GM18868 (cell line): ENCODE data around the gene LINC01488.

Source experiments
- ATAC-seq: cut with Tn5 transposase; IDR thresholded peaks from one replicate; pipeline ENCODE4 v1.9.1; 2021; ENCODE audit warnings: mild to moderate bottlenecking, moderate library complexity; ENCODE audit not compliant: unreplicated experiment

LINC01488 gene

GRCh38 chr11:69490516-69490915 lies 9.1 kb downstream of the LINC01488 start:
- no peak for ATAC-seq

GRCh38 chr11:69491071-69492031 lies 9.9 kb downstream of the LINC01488 start:
- no peak for ATAC-seq

- no peak for ATAC-seq
These were observed 10.9 kb downstream of the LINC01488 start for GRCh38 chr11:69492201-69492991.

GRCh38 chr11:69493931-69494821 lies 12.7 kb downstream of the LINC01488 start:
- ATAC-seq, result no peak

- no peak for ATAC-seq
These were observed 13.4 kb downstream of the LINC01488 start for GRCh38 chr11:69494851-69495250.

- ATAC-seq, result no peak
These were observed 14.2 kb downstream of the LINC01488 start for GRCh38 chr11:69495441-69496201.

GRCh38 chr11:69496202-69496557 lies 14.7 kb downstream of the LINC01488 start:
- no peak for ATAC-seq

- no peak for ATAC-seq
These were observed 15.3 kb downstream of the LINC01488 start for GRCh38 chr11:69496631-69497220.

- ATAC-seq, result no peak
These were observed 15.8 kb downstream of the LINC01488 start for GRCh38 chr11:69497221-69497787.

- ATAC-seq, result no peak
These were observed 17.2 kb downstream of the LINC01488 start for GRCh38 chr11:69498614-69499175.

- no peak for ATAC-seq
These were observed 17.9 kb downstream of the LINC01488 start for GRCh38 chr11:69499186-69499917.

- no peak for ATAC-seq
These were observed 18.4 kb downstream of the LINC01488 start for GRCh38 chr11:69499918-69500284.

GRCh38 chr11:69500285-69501120 lies 19.0 kb downstream of the LINC01488 start:
- no peak for ATAC-seq

- no peak for ATAC-seq
These were observed 19.6 kb downstream of the LINC01488 start for GRCh38 chr11:69501121-69501489.

GRCh38 chr11:69501891-69502860 lies 20.7 kb downstream of the LINC01488 start:
- ATAC-seq, result no peak

- no peak for ATAC-seq
These were observed 22.7 kb downstream of the LINC01488 start for GRCh38 chr11:69504127-69504526.
